Activated naive CD8-positive, alpha-beta T cell treated with anti-CD3 and anti-CD28 coated beads for 36 hours (primary cell): ENCODE results near the gene RBM44. TPM values are rescaled to one million over a fixed set of nuclear protein-coding genes. Genes with fewer than 3 reads are reported as not detected.

Experiments used
- total RNA-seq, 2 experiments: library from RNA; stranded (reverse); gene quantifications; one replicate each; pipeline ENCODE4 v1.2.3, GENCODE V29; 2021

The RBM44 gene
- total RNA-seq, 2 experiments from 2014 or later = 0.46 to 0.47 TPM

Other genes with a start within 250 kb of the RBM44 start
- gene PRLH, start 232.2 kb upstream of the RBM44 start, total RNA-seq = not detected
- gene RAB17, start 208.0 kb upstream of the RBM44 start, total RNA-seq = under 1 TPM; 0.31 to 0.40 TPM
- gene LRRFIP1, start 171.2 kb upstream of the RBM44 start, total RNA-seq = 100 to 1,000 TPM; 162 to 164 TPM
- gene RAMP1, start 60.8 kb downstream of the RBM44 start, total RNA-seq = under 1 TPM; 0.24 to 0.25 TPM
- gene UBE2F, start 168.2 kb downstream of the RBM44 start, total RNA-seq = 10 to 100 TPM; 57.9 to 58.9 TPM